HL-60 (cell line): ENCODE measurements around the gene TEDC1.

Experiments
- GABPA ChIP-seq: IDR thresholded peaks from 2 replicates; pipeline ENCODE4 v1.6.1; 2012; ENCODE audit warnings: low read depth
- POLR2AphosphoS5 ChIP-seq: IDR thresholded peaks from 2 replicates; pipeline ENCODE4 v1.6.1; 2012; ENCODE audit warnings: low read depth
- SPI1 ChIP-seq: IDR thresholded peaks from 2 replicates; pipeline ENCODE4 v1.6.1; 2012; ENCODE audit warnings: low read depth, mild to moderate bottlenecking, borderline replicate concordance
- TF ChIP-seq, protein P1 (sequence below): IDR thresholded peaks from one replicate; pipeline ENCODE4 v1.5.1; 2011; ENCODE audit warnings: low read length, control low read depth, inconsistent platforms; ENCODE audit not compliant: insufficient read depth

DNA sequence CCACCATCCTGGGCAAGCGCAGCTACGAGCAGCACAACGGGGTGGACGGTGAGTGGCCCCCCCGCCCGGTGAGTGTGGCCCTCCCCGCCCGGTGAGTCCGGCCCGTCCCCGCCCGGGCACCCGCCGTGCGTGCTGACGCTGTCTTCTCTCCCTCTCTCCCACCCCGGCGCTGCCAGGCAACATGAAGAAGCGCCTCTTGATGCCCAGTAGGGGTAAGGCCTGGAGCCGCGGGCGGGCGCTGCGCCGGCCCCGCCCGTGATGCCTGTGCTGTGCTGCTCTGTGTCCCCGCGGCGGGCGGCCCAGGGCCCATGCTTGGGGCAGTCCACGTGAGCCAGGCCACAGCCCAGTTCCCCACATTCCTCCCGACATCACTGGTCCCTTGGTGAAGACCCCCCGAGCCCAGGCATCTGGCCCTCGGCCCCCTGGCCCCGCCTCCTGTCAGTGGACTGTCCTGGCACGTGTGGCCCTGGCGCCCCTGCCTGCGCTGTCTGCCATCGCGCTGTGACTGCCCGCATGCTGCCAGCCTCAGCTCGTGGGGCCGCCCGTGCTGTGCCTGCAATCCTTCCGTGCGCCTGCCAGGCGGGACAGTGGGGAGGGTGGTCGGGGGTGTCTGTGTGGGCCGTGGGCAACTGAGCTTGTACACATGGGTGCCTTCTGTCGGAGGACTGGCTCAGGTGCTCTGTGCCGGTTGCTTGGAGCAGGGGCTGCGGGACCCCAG, 24.4 kb upstream of the TEDC1 start:
- TF ChIP-seq, protein P1, sequence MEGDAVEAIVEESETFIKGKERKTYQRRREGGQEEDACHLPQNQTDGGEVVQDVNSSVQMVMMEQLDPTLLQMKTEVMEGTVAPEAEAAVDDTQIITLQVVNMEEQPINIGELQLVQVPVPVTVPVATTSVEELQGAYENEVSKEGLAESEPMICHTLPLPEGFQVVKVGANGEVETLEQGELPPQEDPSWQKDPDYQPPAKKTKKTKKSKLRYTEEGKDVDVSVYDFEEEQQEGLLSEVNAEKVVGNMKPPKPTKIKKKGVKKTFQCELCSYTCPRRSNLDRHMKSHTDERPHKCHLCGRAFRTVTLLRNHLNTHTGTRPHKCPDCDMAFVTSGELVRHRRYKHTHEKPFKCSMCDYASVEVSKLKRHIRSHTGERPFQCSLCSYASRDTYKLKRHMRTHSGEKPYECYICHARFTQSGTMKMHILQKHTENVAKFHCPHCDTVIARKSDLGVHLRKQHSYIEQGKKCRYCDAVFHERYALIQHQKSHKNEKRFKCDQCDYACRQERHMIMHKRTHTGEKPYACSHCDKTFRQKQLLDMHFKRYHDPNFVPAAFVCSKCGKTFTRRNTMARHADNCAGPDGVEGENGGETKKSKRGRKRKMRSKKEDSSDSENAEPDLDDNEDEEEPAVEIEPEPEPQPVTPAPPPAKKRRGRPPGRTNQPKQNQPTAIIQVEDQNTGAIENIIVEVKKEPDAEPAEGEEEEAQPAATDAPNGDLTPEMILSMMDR, result no peak
- TF ChIP-seq POLR2AphosphoS5, result no peak
- no peak for TF ChIP-seq GABPA
- TF ChIP-seq SPI1, result no peak
